ENCODE results near the gene WDR11.

WDR11 gene

GRCh38 chr10:120948889-120949608, 97.9 kb downstream of the WDR11 start:
- Mint-ChIP-seq H3K4me3 (peak overlapping the region; percentile 54), H3K9me3 (no peaks in the 10 kb centered on the region), H3K36me3 (no peaks in the 10 kb centered on the region), H3K4me1 (no peaks in the 10 kb centered on the region), H3K27ac (peak overlapping the region; percentile 51), H3K27me3 (peaks cover 31% of the 10 kb centered on the region)

GRCh38 chr10:120949609-120950031, 98.5 kb downstream of the WDR11 start:
- no peak overlapping the region for H3K27ac Mint-ChIP-seq
- peaks cover 32% of the 10 kb centered on the region for H3K27me3 Mint-ChIP-seq
- no peaks in the 10 kb centered on the region for H3K36me3 Mint-ChIP-seq
- no peaks in the 10 kb centered on the region for H3K9me3 Mint-ChIP-seq
- H3K4me3 Mint-ChIP-seq, result peak overlapping the region; percentile 54
- no peaks in the 10 kb centered on the region for H3K4me1 Mint-ChIP-seq

- H3K27me3 Mint-ChIP-seq, result peaks cover 34% of the 10 kb centered on the region
- no peak overlapping the region for H3K4me3 Mint-ChIP-seq
Measured at GRCh38 chr10:120950051-120950561, 98.9 kb downstream of the WDR11 start.

GRCh38 chr10:120951288-120951687, 100.1 kb downstream of the WDR11 start:
- Mint-ChIP-seq H3K27me3 (peaks cover 36% of the 10 kb centered on the region), H3K4me3 (no peak overlapping the region)

More at GRCh38 chr10:120950051-120950561, 98.9 kb downstream of the WDR11 start:
- Mint-ChIP-seq H3K36me3 (no peaks in the 10 kb centered on the region), H3K4me1 (no peaks in the 10 kb centered on the region), H3K27ac (no peak overlapping the region), H3K9me3 (no peaks in the 10 kb centered on the region)

GRCh38 chr10:120953897-120954296, 102.7 kb downstream of the WDR11 start:
- H3K9me3 Mint-ChIP-seq, result no peaks in the 10 kb centered on the region
- H3K4me3 Mint-ChIP-seq, result no peak overlapping the region
- no peak overlapping the region for H3K27ac Mint-ChIP-seq
- H3K27me3 Mint-ChIP-seq, result peaks cover 26% of the 10 kb centered on the region
- no peaks in the 10 kb centered on the region for H3K4me1 Mint-ChIP-seq
- H3K36me3 Mint-ChIP-seq, result no peaks in the 10 kb centered on the region

More at GRCh38 chr10:120951288-120951687, 100.1 kb downstream of the WDR11 start:
- H3K9me3 Mint-ChIP-seq, result no peaks in the 10 kb centered on the region
- H3K4me1 Mint-ChIP-seq, result no peaks in the 10 kb centered on the region
- no peak overlapping the region for H3K27ac Mint-ChIP-seq
- no peaks in the 10 kb centered on the region for H3K36me3 Mint-ChIP-seq
